Measurements from ENCODE around the gene FGF3.

Gene FGF3

GRCh38 chr11:69843529-69843921 lies 24.3 kb upstream of the FGF3 start:
- DNase-seq (ENCODE audit: low read depth) = no peak

- no peak for DNase-seq (ENCODE audit: low read depth)
These were observed 23.7 kb upstream of the FGF3 start for GRCh38 chr11:69842746-69843528.

GRCh38 chr11:69841859-69842698 lies 22.9 kb upstream of the FGF3 start:
- DNase-seq (ENCODE audit: low read depth) = no peak

- DNase-seq (ENCODE audit: low read depth) = no peak
These were observed 22.1 kb upstream of the FGF3 start for GRCh38 chr11:69841170-69841858.

GRCh38 chr11:69840371-69841169 lies 21.4 kb upstream of the FGF3 start:
- peak; percentile 10 for DNase-seq (ENCODE audit: low read depth)

GRCh38 chr11:69839516-69839915 lies 20.3 kb upstream of the FGF3 start:
- no peak for DNase-seq (ENCODE audit: low read depth)

- no peak for DNase-seq (ENCODE audit: low read depth)
These were observed 18.6 kb upstream of the FGF3 start for GRCh38 chr11:69837791-69838190.

- DNase-seq (ENCODE audit: low read depth) = no peak
These were observed 17.2 kb upstream of the FGF3 start for GRCh38 chr11:69836401-69836800.

GRCh38 chr11:69834811-69835800 lies 15.9 kb upstream of the FGF3 start:
- DNase-seq (ENCODE audit: low read depth) = no peak

GRCh38 chr11:69834251-69834650 lies 15.0 kb upstream of the FGF3 start:
- DNase-seq (ENCODE audit: low read depth) = no peak

- DNase-seq (ENCODE audit: low read depth) = no peak
These were observed 13.6 kb upstream of the FGF3 start for GRCh38 chr11:69832561-69833413.

GRCh38 chr11:69831985-69832384 lies 12.8 kb upstream of the FGF3 start:
- no peak for DNase-seq (ENCODE audit: low read depth)

GRCh38 chr11:69830086-69830485 lies 10.9 kb upstream of the FGF3 start:
- DNase-seq (ENCODE audit: low read depth) = no peak

GRCh38 chr11:69828971-69829344 lies 9.7 kb upstream of the FGF3 start:
- DNase-seq (ENCODE audit: low read depth) = no peak

- DNase-seq (ENCODE audit: low read depth) = no peak
These were observed 9.2 kb upstream of the FGF3 start for GRCh38 chr11:69828276-69828970.

- no peak for DNase-seq (ENCODE audit: low read depth)
These were observed 7.6 kb upstream of the FGF3 start for GRCh38 chr11:69826773-69827172.

- no peak for DNase-seq (ENCODE audit: low read depth)
These were observed 6.7 kb upstream of the FGF3 start for GRCh38 chr11:69825941-69826340.

- DNase-seq (ENCODE audit: low read depth) = no peak
These were observed 6.0 kb upstream of the FGF3 start for GRCh38 chr11:69825037-69825834.
